Lung microvascular endothelial cell (primary cell): ENCODE data around the gene MOGAT3. TPM values are rescaled to one million over a fixed set of nuclear protein-coding genes. Genes with fewer than 3 reads are reported as not detected.

Experiments
- DNase-seq, 2 donors: peaks; one replicate each; pipeline versions ENCODE4 v3.0.0 to v3.0.0-alpha.2; 2010; ENCODE audit warnings: low read depth in 2 of 2
- total RNA-seq: library from RNA; depleted of rRNA; stranded (reverse); fragments of >200 nt; gene quantifications from 2 replicates; pipeline ENCODE4 v1.2.1, GENCODE V29; 2014

MOGAT3 gene
- total RNA-seq, 1 donor from 2014 or later: not detected

DNA sequence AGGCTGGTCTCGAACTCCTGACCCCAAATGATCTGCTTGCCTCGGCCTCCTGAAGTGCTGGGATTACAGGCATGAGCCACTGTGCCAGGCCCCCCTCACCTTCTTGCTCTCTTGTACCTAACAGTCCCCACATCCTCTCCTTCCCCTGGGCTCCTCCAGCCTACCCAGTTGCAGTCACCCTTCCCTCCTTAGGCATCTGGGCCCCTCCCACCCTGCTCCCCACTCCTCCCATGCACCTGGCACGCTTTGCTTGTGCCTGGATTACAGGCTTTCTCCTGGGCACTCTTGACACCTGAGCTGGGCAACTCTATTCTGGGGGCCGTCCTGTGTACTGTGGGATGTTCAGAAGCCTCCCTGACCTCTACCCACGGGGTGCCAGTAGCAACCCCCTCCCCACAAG, 33.8 kb upstream of the MOGAT3 start:
- DNase-seq: no peak

DNA sequence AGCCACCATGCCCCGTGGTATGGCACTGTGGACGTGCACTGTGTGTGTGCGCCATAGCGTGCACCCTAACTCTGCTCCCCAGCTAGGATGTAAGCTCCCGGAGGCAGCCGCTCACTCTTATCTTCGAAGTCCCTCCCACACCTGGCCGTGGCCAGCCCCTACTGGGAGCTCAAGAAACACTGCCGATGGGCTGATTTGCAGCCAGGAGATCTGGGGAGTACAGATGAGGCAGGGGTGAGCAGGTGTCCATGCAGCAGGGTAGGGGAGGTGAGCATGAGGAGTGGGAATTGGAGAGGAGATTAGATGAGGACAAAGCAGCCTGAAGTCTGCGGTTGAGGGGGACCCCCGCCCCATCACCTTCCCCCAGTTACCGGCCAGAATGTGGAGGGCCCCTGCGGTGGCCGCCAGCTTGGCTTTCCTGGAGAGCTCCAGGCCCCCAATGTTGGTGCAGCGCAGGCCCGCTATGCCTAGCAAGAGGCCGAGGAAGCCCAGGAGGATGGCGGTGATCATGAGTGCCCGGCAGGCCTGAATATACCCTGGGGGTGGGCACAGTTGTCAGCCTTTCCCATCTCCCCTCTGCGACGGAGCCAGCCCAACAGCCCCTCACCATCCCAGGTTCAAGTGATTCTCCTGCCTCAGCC, 33.2 kb upstream of the MOGAT3 start:
- no peak for DNase-seq

- no peak for DNase-seq
Measured at GRCh38 chr7:101232141-101232850, 31.5 kb upstream of the MOGAT3 start.

DNA sequence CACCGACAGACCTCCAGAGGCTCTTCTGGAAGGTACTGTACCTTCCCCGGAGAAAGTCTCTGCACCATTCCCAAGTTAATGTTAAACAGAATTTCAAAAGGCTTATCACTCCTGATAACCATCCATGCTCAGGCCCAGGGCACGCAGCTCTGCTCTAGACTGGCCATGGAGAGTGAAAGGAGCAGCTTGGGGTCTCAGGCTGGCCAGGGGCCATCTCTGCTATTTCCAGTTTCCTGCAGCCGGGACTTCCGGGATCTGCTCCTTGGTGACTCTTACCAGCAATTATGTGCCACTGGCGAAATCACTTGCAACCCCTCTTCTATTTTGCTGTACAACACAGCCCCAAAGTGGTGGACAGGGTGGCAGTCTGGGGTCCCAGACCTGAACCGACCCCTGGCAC, 30.8 kb upstream of the MOGAT3 start:
- DNase-seq: peak in 1 of 2 donors; percentile 26

DNA sequence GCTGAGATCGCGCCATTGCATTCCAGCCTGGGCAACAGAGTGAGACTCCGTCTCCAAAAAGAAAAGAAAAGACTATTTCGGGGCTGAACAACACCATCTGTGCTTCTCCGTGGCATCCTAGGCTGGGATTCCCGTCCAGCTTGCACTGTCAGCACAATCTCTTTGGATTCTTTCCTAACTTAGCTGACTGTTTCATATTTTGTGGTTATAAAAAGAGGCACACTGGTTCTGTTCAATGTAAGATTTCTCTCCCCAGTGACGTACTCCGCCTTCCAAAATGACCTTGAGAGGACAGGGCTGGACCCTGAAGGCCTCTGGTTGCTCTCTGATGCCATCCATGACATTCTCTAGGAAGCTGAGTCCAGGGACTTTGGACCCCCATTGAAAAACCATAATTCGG, 25.9 kb upstream of the MOGAT3 start:
- DNase-seq: no peak

DNA sequence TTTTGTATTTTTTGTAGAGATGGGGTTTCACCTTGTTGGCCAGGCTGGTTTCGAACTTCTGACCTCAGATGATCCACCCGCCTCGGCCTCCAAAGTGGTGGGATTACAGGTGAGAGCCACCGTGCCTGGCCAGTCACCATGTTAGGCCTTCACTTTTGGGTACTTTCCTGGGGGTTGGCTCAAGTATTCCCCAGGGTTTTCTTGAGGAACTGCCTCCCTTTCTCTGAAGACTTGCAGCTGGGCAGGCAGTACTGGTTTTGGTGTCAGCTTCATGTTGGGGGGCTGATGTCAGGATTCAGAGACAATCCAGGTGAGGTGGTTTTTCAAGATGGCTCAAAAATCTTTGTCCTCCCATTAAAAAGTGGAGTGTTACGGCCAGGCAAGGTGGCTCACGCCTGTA, 24.8 kb upstream of the MOGAT3 start:
- DNase-seq: no peak

GRCh38 chr7:101223528-101223927, 22.7 kb upstream of the MOGAT3 start:
- DNase-seq: no peak

DNA sequence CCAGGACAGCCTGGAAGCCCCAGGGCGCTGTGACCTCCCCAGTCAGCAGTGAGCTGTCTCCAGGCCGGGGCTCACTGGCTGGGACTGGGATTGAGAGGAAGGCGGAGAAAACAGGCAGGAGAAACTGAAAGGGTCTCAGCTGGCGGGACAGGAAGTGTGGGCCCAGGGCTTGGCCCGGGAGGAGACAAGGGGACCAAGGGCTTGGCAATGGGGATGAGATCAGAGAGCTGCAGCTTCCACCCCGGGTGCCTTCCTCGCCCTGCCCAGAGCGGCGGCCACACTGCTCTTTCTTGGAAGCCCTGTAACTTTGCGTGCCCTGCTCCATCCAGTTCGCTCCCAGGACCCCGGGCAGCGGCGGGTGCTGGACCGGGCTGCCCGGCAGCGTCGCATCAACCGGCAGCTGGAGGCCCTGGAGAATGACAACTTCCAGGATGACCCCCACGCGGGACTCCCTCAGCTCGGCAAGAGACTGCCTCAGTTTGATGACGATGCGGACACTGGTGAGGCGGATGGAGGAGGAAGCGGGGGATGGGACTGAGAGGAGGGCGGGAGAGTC, 21.5 kb upstream of the MOGAT3 start:
- DNase-seq: no peak

GRCh38 chr7:101220295-101220694, 19.5 kb upstream of the MOGAT3 start:
- DNase-seq: no peak

DNA sequence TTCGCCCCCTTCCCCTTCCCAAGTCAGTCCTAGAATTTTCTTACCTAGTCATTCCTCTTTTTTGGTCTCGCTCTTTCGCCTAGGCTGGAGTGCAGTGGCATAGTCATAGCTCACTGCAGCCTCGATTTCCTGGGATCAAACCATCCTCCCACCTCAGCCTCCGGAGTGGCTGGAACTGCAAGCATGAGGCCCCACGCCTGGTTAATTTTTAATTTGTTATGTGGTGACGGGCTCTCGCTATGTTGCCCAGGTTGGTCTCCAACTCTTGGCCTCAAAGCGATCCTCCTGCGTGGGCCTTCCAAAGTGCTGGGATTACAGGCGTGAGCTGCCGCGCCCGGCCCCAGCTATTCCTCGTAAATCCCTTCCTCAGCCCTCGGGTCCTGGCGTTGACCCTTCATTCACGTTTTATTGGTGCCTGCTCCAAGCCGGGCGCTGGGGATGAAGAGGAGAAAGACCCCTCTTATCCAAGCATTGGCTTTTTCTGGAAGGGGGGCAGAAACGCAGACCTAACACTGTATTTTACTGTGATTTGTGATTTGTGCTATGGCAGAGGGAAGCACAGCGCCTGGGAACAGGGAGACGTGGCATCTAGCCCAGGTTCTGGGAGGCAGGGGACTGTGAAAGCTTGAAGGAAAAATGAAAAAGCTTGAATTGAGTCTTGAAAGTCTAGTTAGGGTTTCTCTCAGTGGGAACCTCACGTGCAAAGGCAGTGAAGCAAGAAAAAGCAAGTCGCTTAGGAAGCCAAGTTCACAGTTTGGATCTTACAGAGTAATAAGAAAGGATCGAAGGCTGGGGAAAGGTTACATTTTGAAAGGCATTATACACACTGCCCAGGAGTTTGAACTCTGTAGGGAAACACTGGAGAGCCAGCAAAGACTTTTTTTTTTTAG, 17.6 kb upstream of the MOGAT3 start:
- DNase-seq: no peak

GRCh38 chr7:101217388-101218235, 16.8 kb upstream of the MOGAT3 start, which contains the start of the genes PLOD3 and ZNHIT1:
Gene PLOD3, minus strand, starts transcription at chr7:101217581. Its CDS starts 307 bp downstream, at chr7:101217274.
Gene ZNHIT1, plus strand, starts transcription at chr7:101218165. Its CDS starts 31 bp downstream, at chr7:101218196.
- peak; percentile 98 for DNase-seq

DNA sequence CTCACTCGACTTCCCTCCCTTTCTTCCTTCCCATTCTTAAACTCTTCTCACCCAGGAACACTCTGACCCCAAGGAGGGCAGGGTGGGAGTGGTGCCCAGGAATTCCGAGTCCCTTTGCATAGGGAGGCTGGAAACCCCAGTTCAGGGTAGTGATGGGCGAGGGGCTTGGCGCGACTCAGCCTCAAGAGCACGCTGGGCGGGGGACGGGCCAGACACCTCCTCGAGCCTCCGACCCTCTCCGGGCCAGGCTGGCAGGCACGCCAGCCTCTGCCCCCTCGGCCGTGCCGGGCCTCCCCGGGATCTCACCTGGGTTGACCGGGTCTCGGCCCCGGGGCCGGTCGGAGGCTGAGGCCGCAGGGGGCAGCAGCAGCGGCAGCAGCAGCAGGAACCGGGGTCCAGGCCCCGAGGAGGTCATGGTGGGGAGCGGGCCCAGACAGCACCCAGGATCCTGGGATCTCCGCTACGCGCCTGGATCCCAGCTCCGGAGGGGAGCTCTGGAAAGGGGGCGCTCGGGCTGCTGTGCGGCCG, 16.1 kb upstream of the MOGAT3 start:
- no peak for DNase-seq

DNA sequence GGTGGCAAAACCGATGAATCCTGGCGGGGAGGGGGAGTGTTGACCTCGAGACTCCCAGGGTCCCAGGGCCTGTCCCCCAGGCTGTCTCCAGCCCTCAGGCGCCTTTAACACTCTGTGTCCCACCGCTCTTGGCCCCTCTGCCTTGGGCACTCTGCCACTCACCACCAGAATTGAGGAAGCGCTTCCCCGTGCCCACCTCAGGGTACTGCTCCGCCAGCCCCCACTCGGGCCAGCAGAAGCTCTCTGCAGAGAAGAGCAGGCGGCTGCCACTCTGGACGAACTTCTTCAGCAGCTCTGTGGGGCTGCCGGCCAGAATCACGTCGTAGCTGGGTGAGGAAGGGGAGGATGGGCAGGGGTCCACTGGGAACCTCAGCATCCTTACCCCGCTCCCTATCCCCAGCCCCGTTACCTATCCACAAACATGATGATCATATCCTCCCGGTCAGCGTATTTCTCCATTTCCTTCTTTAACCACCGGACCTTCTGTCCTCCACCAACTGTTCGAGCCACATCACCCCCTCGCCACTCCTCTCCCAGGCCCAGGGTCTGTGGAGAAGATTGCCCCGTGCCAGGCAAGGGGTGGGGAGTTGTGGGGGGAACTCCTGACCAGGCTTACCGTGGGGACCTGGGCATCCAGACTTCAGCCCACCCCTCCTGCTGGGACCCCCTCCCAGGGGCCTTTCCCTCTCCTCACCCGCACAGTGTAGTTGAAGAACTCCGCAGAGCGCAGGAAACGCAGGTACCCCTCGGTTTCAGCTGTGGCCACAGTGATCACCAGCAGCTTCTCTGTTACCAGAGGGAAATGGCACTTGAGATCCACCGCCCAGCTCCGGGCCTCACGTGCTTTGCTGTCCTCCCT, 15.4 kb upstream of the MOGAT3 start:
- DNase-seq: peak in 1 of 2 donors; percentile 29

DNA sequence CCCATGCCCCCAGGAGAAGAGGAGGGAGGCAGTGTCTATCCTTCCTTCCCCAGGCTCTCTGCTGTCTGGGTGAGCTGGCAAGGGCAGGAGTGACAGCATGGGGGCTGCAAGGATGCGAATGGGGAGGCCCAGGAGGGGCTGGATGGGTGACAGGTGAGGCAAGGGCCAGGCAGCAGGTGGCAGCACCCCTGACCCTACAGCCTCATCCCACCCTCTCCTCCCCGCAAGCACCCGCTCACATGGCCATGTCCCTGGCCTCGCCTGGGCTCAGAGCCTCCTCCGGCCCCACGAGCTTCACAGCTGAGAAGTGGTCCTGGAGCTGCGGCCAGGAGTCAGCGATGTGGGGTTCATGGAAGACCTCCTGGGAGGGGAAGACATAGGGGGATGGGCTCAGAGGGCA, 11.2 kb upstream of the MOGAT3 start:
- no peak for DNase-seq

DNA sequence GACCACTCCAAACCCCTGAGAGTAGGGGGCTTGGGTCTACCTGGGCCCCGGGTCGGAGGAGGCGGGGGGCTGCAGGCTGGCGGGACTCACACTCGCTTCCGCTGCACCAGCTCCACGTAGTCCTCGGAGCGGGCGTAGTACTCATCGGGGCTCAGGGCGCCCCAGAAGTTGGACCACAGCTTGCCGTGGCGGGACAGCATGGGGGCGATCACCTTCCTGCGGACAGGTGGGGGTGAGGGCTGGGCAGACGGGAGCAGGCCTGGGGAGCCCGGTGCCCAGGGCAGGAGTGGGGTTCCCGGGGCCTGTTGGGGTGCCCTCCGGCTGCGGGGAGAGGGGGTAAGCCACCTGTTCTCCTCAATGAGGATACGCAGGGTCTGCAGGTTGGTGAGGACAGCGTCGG, 10.7 kb upstream of the MOGAT3 start:
- DNase-seq: no peak

DNA sequence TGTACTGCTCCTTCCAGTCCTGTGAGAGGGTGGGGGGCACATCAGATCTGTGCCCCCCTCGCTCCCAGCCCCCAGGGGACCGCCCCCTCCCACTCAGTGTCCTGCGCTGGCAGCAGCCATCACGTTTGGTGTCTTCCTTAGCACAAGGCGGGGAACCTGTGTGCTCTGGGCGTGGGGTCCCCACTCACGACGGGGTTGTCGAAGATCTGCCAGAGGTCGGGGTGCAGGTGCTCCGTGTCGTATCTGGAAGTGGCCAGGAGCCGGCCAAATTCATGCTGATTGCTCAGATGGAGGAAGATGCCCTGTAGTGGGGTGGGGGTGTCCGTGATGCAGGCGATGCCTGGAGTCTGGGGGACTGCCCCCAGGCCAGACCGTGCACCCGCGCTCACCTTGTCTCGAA, 9.3 kb upstream of the MOGAT3 start:
- no peak for DNase-seq

- DNase-seq: no peak
Measured at GRCh38 chr7:101208794-101209193, 8.0 kb upstream of the MOGAT3 start.

DNA sequence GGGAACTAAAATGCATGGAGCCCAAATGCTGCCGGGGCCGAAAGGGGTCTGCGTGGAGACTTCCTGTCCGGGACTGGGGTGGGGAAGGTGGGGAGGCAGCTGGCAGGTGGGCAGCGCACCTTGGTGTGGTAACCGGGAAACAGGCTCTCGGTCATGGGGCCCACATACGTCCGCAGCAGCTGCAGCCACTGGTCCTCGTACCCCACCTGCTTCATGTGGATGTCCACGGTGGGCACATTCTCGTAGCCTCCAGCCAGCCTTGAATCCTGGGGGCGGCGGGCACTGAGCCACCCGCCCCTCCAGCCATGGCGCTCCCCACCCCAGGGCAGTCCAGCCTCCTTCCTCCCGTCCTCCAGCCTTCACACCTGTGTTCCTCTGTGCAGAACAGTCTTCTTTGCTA, 6.6 kb upstream of the MOGAT3 start:
- no peak for DNase-seq

- DNase-seq: no peak
Measured at GRCh38 chr7:101206665-101207042, 5.8 kb upstream of the MOGAT3 start.
